AG09309 (cell line): ENCODE data around the gene NSDHL.

Source experiments
- DNase-seq: peaks from one replicate; pipeline ENCODE4 v3.0.0-alpha.2; 2010; ENCODE audit warnings: low read depth
- H3K4me3 ChIP-seq: 2 replicates; pipeline ENCODE4 v1.5.1; 2011; ENCODE audit warnings: mild to moderate bottlenecking, low read depth, low read length, moderate library complexity; ENCODE audit not compliant: control insufficient read depth
- CTCF ChIP-seq: IDR thresholded peaks from 2 replicates; pipeline ENCODE4 v1.5.1; 2011; ENCODE audit warnings: mild to moderate bottlenecking, low read depth, low read length, inconsistent platforms; ENCODE audit not compliant: insufficient read depth, control insufficient read depth; ENCODE audit errors: missing control alignments

NSDHL gene

GRCh38 chrX:152901816-152902501, 71.1 kb downstream of the NSDHL start:
- no peak overlapping the region for H3K4me3 ChIP-seq
- no peak for TF ChIP-seq CTCF

GRCh38 chrX:152902502-152902820, 71.6 kb downstream of the NSDHL start:
- TF ChIP-seq CTCF: no peak
- no peak overlapping the region for H3K4me3 ChIP-seq
- DNase-seq: no peak

More at GRCh38 chrX:152901816-152902501, 71.1 kb downstream of the NSDHL start:
- DNase-seq: no peak

- no peak overlapping the region for H3K4me3 ChIP-seq
- no peak for DNase-seq
- no peak for TF ChIP-seq CTCF
These were observed 72.7 kb downstream of the NSDHL start for GRCh38 chrX:152903589-152903988.

- DNase-seq: peak; percentile 13
- peak; percentile 80 for TF ChIP-seq CTCF
- H3K4me3 ChIP-seq: no peak overlapping the region
These were observed 73.6 kb downstream of the NSDHL start for GRCh38 chrX:152904151-152905080.

GRCh38 chrX:152905081-152905420, 74.2 kb downstream of the NSDHL start:
- no peak overlapping the region for H3K4me3 ChIP-seq
- TF ChIP-seq CTCF: no peak
- no peak for DNase-seq

- no peak for TF ChIP-seq CTCF
- H3K4me3 ChIP-seq: no peak overlapping the region
- no peak for DNase-seq
These were observed 76.3 kb downstream of the NSDHL start for GRCh38 chrX:152907084-152907651.
